HG02763 (cell line): Measurements from ENCODE around the gene HIVEP1.

Source experiments
- ATAC-seq: cut with Tn5 transposase; IDR thresholded peaks from one replicate; pipeline ENCODE4 v1.9.1; 2021; ENCODE audit warnings: mild to moderate bottlenecking, moderate library complexity; ENCODE audit not compliant: unreplicated experiment

Gene HIVEP1

GRCh38 chr6:12114055-12114503 lies 102.0 kb downstream of the HIVEP1 start:
- ATAC-seq = no peak

GRCh38 chr6:12115001-12115400 lies 102.9 kb downstream of the HIVEP1 start:
- ATAC-seq = no peak

GRCh38 chr6:12115492-12115891 lies 103.4 kb downstream of the HIVEP1 start:
- ATAC-seq = no peak

GRCh38 chr6:12116264-12116800 lies 104.2 kb downstream of the HIVEP1 start:
- ATAC-seq = no peak

DNA sequence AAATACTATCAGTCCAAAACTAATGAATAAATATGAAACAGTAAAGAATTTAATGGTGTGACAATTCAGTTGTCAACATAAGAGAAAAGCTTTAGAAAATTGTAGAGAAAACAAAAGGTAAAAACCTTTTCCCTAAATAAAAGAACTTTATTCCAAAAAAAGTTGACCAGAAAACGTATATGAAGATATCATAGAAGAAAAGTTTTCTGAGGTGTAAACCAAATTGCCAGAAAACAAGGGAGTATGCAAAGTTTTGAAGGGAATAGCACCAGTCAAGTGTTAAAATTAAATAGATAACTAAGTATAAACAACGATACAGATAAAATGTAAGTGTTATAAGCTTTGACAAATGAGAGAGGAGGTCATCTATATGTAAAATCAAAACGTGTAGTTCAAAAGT lies 104.9 kb downstream of the HIVEP1 start:
- no peak for ATAC-seq

GRCh38 chr6:12118607-12119006 lies 106.5 kb downstream of the HIVEP1 start:
- no peak for ATAC-seq

GRCh38 chr6:12119085-12119588 lies 107.0 kb downstream of the HIVEP1 start:
- peak; percentile 57 for ATAC-seq

DNA sequence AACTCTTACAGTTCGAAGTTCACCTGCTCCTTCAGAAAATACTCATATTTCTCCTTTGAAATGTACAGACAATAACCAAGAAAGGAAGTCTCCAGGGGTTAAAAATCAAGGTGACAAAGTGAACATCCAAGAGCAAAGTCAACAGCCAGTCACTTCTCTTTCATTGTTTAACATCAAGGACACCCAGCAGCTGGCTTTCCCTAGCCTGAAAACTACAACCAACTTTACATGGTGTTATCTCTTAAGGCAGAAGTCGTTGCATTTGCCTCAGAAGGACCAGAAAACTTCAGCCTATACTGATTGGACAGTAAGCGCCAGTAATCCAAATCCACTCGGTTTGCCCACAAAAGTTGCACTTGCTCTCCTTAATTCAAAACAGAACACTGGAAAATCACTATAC lies 113.3 kb downstream of the HIVEP1 start:
- ATAC-seq = no peak

- ATAC-seq = no peak
Measured at GRCh38 chr6:12126051-12126450, 113.9 kb downstream of the HIVEP1 start.

DNA sequence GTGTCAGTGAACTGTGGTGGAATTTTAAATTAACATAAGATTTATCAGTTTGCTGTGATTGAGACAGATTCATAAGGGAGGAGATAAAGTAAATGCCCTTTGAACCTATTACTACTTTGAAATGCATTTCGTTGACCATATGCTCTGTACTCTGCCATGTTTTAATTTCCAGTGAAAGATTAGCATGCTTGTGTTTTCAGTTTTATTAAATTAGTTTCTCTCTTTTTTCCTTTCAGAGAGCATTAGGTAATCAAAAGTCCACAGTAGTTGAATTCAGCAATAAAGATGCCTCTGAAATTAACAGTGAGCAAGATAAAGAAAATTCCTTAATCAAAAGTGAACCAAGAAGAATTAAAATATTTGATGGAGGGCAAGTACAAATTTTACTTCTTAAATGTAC lies 117.4 kb downstream of the HIVEP1 start:
- no peak for ATAC-seq

DNA sequence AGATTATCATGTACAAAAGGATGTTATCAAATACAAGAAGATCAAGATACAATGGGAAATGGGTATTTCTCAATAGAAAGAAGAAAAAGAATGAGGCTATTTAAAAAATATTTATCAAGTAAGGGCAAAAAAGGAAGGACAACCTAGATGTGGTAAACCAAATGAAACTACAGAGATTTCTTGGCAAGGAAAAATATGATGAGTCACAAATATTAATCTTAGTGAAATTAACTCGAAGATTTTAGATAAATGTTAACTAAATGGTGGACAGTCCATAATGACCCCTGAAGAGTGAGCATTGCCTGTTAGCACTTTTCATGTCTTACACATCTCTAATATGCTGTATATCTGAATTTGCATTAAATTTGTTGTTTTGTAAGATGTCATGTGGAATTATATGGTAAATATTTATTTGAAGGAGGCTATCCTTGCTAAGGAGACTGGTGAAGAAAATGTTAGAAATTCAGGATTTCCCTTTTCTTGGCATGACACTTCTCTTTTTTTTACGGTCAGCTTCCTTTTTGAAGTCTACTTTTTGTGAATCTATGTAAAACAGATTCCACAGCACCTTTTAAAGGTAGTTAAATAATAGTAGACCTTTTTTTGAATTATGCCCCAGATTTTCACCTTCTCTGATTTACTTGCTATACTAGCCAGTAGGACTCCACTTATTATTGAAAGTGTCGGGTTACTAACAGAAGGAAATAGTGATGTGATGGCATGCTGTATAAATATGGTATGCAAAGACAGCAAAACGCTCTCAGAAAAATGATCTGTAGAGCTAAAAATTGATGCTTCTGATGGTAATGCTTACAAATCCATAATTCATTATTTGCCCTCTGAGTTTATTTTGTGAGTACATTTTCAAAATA lies 120.5 kb downstream of the HIVEP1 start:
- no peak for ATAC-seq

GRCh38 chr6:12134581-12134980 lies 122.5 kb downstream of the HIVEP1 start:
- no peak for ATAC-seq

DNA sequence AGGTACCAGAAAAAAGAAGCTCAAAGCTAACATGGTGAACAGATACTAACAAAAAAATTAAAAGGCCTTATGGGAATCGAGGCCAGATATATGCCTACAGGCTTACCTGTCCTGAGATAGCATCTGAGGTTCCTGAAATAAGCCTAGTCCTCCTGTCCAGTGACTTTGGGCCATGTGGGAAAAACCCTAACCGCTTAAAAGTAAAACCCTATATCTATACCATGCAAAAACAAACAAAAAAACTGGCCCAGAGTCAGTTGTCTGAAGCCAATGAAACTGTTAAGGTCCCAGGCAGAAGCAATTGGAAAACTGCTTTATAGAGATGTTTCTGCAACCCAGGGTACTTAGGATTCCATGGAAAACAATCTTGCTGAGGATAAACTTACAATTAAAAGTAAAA lies 122.9 kb downstream of the HIVEP1 start:
- no peak for ATAC-seq

GRCh38 chr6:12136905-12137304 lies 124.8 kb downstream of the HIVEP1 start:
- no peak for ATAC-seq

GRCh38 chr6:12137480-12137879 lies 125.4 kb downstream of the HIVEP1 start:
- ATAC-seq = no peak

DNA sequence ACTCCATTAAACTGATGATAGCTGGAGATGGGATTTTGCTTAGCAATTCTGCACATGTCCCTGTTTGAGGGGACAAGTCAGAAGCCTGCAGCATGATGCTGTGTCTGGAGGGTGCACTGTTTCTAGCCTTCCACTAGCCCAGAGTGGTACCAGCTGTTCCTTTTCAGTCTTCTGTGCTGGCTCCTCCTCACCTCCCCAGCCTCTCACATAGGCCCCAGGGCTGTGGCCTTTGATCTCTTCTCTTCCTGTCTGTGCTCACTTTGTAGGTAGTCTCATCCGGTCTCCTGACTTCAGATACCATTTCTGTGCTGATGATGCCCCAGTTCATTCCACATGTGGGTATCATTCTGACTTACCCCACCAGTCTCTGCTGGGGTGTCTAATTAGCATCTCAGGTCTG lies 126.3 kb downstream of the HIVEP1 start:
- ATAC-seq = no peak

GRCh38 chr6:12138936-12139335 lies 126.8 kb downstream of the HIVEP1 start:
- no peak for ATAC-seq

GRCh38 chr6:12147557-12148316 lies 135.6 kb downstream of the HIVEP1 start:
- ATAC-seq = no peak

DNA sequence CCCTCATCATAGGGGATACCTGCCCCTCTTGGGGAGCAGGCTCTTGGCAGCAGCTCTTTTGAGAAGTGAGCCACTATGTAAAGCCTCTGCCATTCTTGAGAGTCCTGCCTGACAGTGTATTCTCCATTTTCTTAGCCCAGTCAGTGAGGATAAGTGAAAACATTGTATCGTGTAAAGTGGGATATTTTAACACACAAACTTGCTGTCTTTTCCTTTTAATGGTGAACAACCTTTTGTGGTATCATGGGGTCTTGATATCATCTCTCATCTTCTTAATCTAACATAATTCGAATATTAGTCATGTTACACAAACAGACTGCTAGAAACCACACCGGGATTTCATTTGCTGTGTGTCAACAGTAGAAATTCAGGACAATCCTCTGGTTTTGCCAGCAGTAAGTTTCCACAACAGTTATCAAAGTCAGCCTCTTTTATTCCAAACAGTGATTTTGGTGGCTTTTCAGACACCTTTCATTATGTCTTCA lies 136.2 kb downstream of the HIVEP1 start:
- no peak for ATAC-seq

- ATAC-seq = no peak
Measured at GRCh38 chr6:12148841-12149240, 136.7 kb downstream of the HIVEP1 start.

DNA sequence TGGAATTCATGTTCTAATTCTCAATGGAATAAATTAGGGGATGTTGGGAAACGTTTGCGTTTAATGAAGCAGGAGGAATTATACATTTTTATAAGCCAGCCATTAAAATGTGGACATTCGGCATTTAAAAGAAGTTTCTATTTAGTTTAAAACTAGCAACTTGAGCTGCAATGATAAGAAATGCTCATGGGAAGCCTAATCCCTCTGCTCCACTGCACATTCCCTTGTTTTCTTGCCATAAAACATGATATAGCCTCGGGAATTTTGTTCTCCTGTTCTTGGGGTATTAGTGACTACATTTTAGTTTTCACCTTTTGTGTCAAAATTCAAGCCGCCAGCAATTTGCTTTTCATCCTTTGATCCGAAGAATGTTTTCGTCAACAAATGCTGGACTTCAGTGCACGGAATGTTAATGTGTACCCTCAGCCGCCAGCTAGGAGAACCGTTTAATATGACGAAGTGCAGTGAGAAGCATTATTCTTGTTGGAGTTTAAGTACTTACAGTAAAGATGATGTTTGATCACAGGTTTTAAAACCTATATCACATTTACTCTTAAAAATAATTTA lies 137.9 kb downstream of the HIVEP1 start:
- no peak for ATAC-seq
